NCI-H82 treated with DMSO at 0.1 percent for 48 hours (cell line): ENCODE data around the gene ERLIN1.
"Not testable (repeated sequence)": the region's sequence is repeated elsewhere in the genome, so short reads cannot be mapped to it uniquely, and the experiment has no call there.

Experiments used
- DNase-seq: peaks from one replicate; lab custom pipeline; 2025; ENCODE audit not compliant: unreplicated experiment; lab: John Stamatoyannopoulos, UW

The ERLIN1 gene

GRCh38 chr10:100138921-100139496, 46.8 kb downstream of the ERLIN1 start:
- DNase-seq, result no peak

DNA sequence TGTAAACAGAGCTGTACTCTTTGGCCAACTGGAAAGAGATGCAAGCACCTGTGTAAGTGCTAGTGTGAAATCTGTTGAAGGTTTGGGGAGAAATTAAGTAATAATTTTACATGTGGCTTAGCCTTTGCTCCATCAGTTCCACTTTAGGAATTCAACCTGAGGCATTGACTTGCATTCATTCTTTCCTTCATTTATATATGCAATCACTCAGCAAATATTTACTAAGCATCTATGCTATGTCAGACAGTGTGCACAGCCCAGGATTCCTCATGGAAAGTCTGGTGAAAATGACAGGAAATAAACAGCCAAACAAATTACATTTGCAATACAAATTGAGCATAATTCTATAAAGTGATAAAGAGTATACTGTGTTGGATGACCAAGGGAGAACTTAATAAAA, 50.3 kb downstream of the ERLIN1 start:
- DNase-seq, result no peak

GRCh38 chr10:100133801-100134200, 52.0 kb downstream of the ERLIN1 start:
- DNase-seq, result no peak

DNA sequence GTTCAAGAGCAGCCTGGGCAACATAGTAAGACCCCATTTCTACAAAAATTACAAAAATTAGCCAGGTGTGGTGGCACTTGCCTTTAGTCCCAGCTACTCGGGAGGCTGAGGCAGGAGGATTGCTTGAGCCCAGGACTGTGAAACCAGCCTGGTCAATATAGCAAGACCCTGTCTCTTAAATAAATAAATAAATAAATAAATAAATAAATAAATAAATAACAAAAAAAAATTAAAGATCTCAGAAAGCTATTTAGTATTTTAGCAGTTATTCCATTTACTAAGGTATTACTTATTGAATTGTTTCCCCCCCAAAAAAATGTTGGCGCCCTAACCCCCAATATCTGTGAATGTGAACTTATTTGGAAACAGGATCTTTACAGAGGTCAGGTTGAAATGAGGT, 53.4 kb downstream of the ERLIN1 start:
- no peak for DNase-seq

DNA sequence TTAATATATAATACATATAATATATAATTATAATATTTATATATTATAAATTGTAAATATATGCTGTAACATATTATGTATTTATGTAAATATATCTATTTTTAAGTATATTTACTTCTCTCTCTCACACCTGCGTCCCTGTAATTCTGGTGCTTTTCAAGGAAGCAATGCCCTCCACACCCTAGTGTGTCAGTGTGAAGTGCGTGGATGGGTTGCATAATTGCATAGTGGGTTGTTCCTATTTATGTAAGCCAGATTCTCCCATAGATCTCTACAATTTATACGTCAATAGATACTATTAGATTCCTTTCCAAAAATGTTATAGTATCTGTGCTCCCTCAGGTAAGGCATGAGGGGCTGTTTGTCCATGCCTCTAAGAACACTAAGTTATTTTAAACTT, 54.3 kb downstream of the ERLIN1 start:
- no peak for DNase-seq

GRCh38 chr10:100130831-100131230, 55.0 kb downstream of the ERLIN1 start:
- DNase-seq, result no peak

- no peak for DNase-seq
Measured at GRCh38 chr10:100129424-100129823, 56.4 kb downstream of the ERLIN1 start.

GRCh38 chr10:100128951-100129350, 56.9 kb downstream of the ERLIN1 start:
- DNase-seq, result no peak

DNA sequence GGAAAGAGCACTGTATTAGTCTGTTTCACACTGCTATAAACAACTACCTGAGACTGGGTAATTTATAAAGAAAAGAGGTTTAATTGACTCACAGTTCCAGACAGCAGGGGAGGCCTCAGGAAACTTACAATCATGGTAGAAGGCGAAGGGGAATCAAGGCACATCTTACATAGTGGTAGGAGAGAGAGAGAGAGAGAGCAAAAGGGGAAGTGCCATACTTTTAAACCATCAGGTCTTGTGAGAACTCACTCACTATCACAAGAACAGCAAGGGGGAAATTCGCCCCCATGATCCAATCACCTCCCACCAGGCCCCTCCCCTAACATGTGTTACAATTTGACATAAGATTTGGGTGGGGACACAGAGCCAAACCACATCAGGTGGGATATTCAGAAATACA, 60.5 kb downstream of the ERLIN1 start:
- DNase-seq, result not testable (repeated sequence)

DNA sequence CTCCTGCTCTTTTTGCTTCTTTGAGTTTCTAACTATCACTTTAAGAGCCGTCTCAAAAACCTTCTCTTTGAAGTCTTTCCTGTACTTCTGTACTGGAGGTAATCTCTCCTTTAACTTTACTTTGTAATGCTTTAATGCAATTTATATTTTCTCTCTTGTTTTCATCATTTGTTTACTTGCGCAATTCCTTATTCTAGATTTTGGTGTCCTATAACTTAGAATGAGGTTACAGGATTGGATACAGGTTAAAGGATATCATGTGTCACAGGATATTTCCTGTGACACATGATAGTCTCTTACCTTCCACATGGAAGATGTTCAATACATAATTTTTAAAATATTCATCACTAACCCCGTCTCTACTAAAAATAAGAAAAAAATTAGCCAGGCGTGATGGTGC, 61.7 kb downstream of the ERLIN1 start:
- no peak for DNase-seq

- DNase-seq, result no peak
Measured at GRCh38 chr10:100122780-100123179, 63.0 kb downstream of the ERLIN1 start.

DNA sequence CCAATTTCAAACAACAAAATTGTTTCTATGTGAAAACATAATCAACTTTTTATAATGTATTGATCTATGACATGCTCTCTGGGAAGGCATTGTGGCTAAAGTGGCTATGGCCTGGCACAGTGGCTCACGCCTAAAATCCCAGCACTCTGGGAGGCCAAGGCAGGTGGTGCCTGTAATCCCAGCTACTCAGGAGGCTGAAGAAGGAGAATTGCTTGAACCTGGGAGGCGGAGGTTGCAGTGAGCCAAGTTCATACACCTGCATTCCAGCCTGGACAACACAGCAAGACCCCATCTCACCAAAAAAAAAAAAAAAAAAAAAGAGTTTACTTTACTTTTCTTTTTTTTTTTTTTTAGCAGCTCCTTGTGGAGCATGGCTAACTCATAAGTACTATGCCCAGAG, 65.3 kb downstream of the ERLIN1 start:
- no peak for DNase-seq

DNA sequence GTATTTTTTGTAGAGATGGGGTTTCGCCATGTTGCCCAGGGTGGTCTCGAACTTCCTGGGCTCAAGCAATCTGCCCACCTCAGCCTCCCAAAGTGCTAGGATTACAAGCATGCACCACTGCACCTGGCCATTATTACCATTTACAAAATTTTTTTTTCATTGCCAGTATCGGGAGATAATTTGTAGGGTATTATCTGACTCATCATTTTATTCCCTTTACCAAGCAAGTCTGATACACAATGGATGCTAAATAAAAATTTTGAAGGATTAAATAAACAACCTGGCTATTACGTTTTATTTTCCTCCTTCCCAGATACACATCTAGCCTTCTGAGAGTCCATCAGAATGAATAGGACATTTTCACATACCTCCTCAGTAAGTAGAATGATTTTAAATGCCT, 66.1 kb downstream of the ERLIN1 start:
- no peak for DNase-seq

DNA sequence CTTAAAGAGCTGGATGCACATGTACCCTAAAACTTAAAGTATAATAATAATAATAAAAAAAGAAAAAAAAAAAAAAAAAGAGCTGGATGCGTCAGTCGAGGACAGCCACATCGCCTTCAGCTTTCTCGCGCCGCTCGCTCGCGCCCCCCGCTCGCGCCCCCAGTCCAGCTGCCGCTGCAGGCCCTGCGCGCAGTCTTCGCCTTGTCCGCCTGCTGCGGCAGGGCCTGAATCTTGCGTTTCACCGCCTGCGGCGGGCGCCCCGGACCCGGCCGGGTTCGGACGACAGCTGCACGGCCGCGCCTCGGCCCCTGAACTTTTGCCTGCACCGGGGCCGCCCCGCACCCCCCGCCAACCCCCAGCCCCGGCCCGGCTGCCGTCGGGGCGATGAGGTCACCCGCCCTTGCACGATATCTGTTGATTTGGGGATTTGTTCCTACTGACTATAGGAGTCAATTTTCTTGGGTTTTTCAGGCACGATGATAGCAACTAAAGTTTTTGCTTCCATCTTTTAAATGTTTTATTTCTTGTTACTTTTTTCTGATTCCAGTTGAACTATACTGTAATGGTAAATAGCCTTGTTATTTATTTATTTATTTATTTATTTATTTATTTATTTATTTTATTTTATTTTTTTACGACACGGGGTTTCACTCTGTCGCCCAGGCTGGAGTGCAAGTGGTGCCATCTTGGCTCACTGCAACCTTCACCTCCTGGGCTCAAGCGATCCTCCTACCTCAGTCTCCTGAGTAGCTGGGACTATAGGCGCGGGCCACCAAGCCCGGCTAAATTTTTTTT, 70.7 kb downstream of the ERLIN1 start:
- no peak for DNase-seq

DNA sequence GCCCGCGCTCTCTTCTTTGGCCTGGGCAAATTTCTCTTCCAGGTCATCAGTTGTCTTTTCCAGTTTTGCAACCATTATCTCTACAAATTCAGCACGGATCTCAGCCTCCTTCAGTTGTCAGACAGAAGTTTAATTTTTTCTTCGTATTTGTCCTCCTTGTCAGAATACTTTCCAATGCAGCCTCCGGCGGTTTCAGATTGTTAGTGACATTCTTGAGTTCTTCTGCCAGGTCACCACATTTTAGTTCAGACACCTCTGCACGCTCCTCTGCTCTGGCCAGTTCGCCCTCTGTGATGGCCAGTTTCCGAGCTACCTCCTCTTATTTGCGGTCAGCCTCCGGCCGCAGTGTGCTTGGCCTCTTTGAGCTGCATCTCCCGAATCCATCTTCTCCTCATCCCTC, 71.4 kb downstream of the ERLIN1 start:
- DNase-seq, result no peak

DNA sequence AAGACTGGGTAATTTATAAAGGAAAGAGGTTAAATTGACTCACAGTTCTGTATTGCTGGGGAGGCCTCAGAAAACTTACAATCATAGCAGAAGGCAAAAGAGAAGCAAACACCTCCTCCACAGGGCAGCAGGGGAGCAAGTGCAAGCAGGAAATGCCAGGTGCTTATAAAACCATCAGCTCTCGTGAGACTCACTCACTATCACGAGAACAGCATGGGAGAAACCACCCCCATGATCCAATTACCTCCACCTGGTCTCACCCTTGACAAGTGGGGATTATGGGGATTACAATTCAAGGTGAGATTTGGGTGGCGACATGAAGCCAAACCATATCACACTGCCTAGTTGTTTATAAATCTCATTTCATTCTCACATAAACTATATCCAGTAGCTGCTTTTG, 76.2 kb downstream of the ERLIN1 start:
- no peak for DNase-seq

DNA sequence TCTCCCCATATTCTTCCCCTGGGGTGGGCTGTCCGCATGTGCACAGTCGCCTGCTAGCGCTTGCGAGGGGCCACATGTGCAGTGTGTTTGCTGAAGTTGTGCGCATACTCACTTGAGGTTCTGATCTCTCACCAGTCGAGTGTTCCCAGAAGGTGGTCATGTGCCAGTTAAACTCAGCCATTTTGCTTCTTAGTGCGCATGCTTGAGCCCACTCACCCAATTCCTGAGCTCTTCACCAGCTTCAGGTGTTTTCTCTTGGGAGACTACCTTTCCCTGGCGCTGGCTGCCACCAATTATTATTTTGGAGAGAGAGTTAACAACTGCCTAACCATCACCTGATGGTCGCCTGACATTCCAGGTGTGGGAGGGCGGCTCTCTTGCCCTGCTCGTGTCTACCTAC, 79.0 kb downstream of the ERLIN1 start:
- DNase-seq, result no peak

DNA sequence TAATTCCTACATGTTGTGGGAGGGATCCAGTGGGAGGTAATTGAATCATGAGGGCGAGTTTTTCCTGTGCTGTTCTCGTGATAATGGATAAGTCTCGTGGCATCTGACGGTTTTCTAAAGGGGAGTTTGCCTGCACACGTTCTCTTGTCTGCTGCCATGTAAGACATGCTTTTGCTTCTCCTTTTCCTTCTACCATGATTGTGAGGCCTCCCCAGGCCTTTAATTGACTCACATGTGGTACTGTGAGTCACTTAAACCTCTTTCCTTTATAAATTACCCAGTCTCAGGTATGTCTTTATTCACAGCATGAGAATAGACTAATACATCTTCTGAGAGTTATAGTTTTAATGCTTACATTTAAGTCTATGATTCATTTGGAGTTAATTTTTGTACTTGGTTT, 81.5 kb downstream of the ERLIN1 start:
- DNase-seq, result no peak

- no peak for DNase-seq
Measured at GRCh38 chr10:100103581-100103980, 82.2 kb downstream of the ERLIN1 start.

GRCh38 chr10:100101192-100102076, 84.4 kb downstream of the ERLIN1 start:
- peak; percentile 3 for DNase-seq

- peak; percentile 4 for DNase-seq
Measured at GRCh38 chr10:100100651-100101184, 85.1 kb downstream of the ERLIN1 start.
